Measurements from ENCODE around the gene LCN2. TPM values are rescaled to one million over a fixed set of nuclear protein-coding genes. Genes with fewer than 3 reads are reported as not detected.

Gene LCN2
- total RNA-seq (2022; extraction: Qiagen RNA extraction; ENCODE audit: low read depth): 1.0 to 5.7 TPM (median 3.3 TPM) in 5 replicates

DNA sequence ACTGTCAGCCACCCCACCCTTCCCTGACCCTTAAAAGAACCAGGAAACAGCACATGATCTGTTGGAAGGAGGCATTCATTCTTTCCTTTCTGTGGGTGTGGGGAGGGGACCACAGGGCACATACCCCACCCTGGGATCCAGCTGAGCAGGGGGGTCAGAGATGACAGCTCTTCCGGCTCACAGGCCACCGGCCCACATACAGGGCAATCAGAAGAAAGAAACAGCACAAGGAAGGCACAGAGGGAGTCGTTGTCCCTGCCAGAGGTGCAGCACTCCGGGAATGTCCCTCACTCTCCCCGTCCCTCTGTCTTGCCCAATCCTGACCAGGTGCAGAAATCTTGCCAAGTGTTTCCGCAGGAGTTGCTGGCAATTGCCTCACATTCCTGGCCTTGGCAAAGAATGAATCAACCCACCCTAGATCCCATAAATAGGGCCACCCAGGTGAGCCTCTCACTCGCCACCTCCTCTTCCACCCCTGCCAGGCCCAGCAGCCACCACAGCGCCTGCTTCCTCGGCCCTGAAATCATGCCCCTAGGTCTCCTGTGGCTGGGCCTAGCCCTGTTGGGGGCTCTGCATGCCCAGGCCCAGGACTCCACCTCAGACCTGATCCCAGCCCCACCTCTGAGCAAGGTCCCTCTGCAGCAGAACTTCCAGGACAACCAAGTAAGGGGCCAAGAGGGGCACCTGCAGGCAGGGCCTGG lies at the start of gene LCN2:
TSS of gene LCN2 (plus strand) at position 453 of the 701 bp plus-strand sequence. CDS start at position 526, 73 bp downstream.

DNA sequence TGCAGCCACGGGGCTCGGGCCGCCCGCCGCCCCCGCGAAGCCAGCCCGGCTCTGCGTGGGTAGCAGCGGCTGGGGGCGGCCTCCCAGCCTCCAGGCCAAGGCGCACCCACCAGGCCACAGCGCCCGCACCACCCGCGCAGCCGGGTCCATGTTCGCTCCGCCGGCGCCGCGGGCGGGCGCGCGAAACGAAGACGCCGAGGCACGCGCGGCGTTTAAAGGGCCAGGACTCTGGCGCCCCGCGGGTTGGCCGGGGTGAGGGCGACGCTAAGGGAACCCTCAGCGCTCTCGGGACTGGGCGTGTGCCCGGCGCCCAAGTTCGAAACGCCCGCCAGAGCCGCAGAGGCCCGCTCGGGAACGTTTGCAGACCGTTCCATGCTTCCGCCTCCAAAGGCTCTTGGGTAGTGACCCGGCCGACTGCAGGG lies 21.7 kb upstream of the LCN2 start, which contains the start of gene PTGES2:
TSS of gene PTGES2 (minus strand) at position 162 of the 422 bp plus-strand sequence. CDS start at position 150, 12 bp downstream.

DNA sequence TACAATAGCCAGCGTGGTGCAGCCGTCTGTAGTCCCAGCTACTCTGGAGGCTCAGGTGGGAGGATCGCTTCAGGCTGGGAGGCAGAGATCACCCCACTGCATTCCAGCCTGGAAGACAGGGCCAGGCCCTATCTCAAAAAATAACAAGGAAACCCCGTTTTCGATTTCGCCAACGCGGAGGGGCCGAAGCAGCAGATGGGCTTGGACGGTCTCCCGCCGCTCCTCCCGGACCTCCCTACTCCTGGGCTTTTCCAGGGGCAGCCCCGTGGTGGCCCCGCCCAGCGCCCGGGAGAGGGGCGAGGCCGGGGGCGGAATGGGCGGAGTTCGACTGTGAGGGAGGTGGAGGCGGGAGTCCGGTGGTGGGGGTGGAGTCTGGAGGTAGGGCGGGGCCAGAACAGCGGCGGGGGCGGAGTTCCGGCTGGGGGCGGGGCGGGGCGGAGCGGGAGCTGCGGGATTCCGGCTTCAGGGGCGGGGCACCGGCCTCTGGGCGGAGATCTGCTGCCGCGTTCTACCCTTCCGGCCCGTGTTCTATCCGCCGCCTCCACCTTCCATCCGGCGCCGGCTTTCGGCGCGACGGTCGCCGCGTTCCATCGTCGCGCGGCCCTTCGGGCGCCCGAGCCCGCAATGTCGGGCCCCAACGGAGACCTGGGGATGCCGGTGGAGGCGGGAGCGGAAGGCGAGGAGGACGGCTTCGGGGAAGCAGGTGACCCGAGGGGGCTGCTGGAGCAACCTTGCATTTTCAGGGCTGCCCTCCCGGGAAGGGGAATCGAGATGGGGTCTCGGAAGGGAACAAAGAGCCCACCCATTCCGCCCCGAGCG lies 10.7 kb downstream of the LCN2 start, which contains the start of gene BBLN:
TSS of gene BBLN (plus strand) at position 482 of the 819 bp plus-strand sequence. CDS start at position 625, 143 bp downstream.

DNA sequence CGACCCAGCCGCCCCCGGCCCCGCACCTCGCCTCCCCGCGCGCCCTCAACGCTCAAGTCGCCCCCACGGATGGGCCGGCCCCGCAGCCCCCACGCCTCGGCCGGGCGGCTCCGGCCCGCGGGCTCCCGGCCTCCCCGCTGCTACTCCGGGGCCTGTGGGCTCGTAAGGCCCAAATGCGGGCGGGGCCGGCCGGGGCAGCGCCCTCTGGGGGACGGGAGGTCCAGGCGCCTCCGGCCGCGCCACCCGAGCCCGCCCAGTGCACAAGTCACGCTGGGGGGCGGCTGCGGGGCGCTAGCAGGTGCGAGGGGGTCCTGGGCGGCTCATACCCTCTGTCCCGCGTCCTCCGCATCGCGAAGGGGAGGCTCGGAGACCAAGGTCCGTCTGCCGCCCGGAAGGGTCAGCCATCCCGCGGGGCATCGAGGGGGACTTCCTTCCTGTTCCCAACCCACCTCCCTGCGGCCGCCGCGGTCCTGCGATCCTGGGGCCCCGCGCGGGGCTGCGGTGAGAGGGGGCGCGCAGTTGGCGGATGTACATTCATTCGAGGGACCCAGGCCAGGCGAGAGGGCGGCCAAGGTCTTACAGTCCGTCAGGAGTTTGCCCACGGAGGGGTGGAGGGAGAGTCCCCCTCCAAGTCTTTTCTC lies 42.3 kb downstream of the LCN2 start, which contains the start of gene CIZ1:
TSS of gene CIZ1 (minus strand) at position 167 of the 641 bp plus-strand sequence. CDS start 715 bp downstream, outside the sequence.

Other genes with a start within 250 kb of the LCN2 start
- gene ST6GALNAC6, start 249.8 kb upstream of the LCN2 start, total RNA-seq (2022; extraction: Qiagen RNA extraction; ENCODE audit: low read depth): 20.1 to 26.9 TPM (median 24.5 TPM) in 5 replicates
- gene ST6GALNAC4, start 232.4 kb upstream of the LCN2 start, total RNA-seq (2022; extraction: Qiagen RNA extraction; ENCODE audit: low read depth): 14.4 to 25.1 TPM (median 22.1 TPM) in 5 replicates
- gene PIP5KL1, start 218.7 kb upstream of the LCN2 start, total RNA-seq (2022; extraction: Qiagen RNA extraction; ENCODE audit: low read depth): 1.5 to 2.6 TPM (median 1.8 TPM) in 5 replicates
- 34.3 to 50.2 TPM (median 46.5 TPM) in 5 replicates for gene DPM2, start 211.6 kb upstream of the LCN2 start, total RNA-seq (2022; extraction: Qiagen RNA extraction; ENCODE audit: low read depth)
- gene EEIG1, start 168.5 kb upstream of the LCN2 start, total RNA-seq (2022; extraction: Qiagen RNA extraction; ENCODE audit: low read depth): 65.8 to 85.4 TPM (median 74.9 TPM) in 5 replicates
- gene NAIF1, start 82.1 kb upstream of the LCN2 start, total RNA-seq (2022; extraction: Qiagen RNA extraction; ENCODE audit: low read depth): 5.4 to 8.4 TPM (median 8.2 TPM) in 5 replicates
- gene SLC25A25, start 81.2 kb upstream of the LCN2 start, total RNA-seq (2022; extraction: Qiagen RNA extraction; ENCODE audit: low read depth): 8.1 to 9.8 TPM (median 8.2 TPM) in 5 replicates
- gene PTGES2, start 21.7 kb upstream of the LCN2 start, total RNA-seq (2022; extraction: Qiagen RNA extraction; ENCODE audit: low read depth): 69.0 to 104 TPM (median 95.2 TPM) in 5 replicates
- gene BBLN, start 10.8 kb downstream of the LCN2 start, total RNA-seq (2022; extraction: Qiagen RNA extraction; ENCODE audit: low read depth): 40.0 to 66.7 TPM (median 60.4 TPM) in 5 replicates
- gene CIZ1, start 42.1 kb downstream of the LCN2 start, total RNA-seq (2022; extraction: Qiagen RNA extraction; ENCODE audit: low read depth): 68.6 to 92.4 TPM (median 89.9 TPM) in 5 replicates
- 82.3 to 102 TPM (median 86.9 TPM) in 5 replicates for gene DNM1, start 53.9 kb downstream of the LCN2 start, total RNA-seq (2022; extraction: Qiagen RNA extraction; ENCODE audit: low read depth)
- gene GOLGA2, start 126.6 kb downstream of the LCN2 start, total RNA-seq (2022; extraction: Qiagen RNA extraction; ENCODE audit: low read depth): 46.7 to 56.1 TPM (median 50.3 TPM) in 5 replicates
- gene SWI5, start 126.8 kb downstream of the LCN2 start, total RNA-seq (2022; extraction: Qiagen RNA extraction; ENCODE audit: low read depth): 45.4 to 49.3 TPM (median 48.8 TPM) in 5 replicates
- 41.8 to 58.7 TPM (median 50.6 TPM) in 5 replicates for gene TRUB2, start 173.0 kb downstream of the LCN2 start, total RNA-seq (2022; extraction: Qiagen RNA extraction; ENCODE audit: low read depth)
- 49.6 to 63.0 TPM (median 60.8 TPM) in 5 replicates for gene COQ4, start 173.4 kb downstream of the LCN2 start, total RNA-seq (2022; extraction: Qiagen RNA extraction; ENCODE audit: low read depth)
- 33.7 to 52.5 TPM (median 47.1 TPM) in 5 replicates for gene SLC27A4, start 191.1 kb downstream of the LCN2 start, total RNA-seq (2022; extraction: Qiagen RNA extraction; ENCODE audit: low read depth)
- gene URM1, start 221.9 kb downstream of the LCN2 start, total RNA-seq (2022; extraction: Qiagen RNA extraction; ENCODE audit: low read depth): 63.1 to 87.1 TPM (median 82.4 TPM) in 5 replicates

All from A549 treated with CpdA at 1 μM for 4 hours (cell line).